HL-60/S4 treated with retinoic acid at 250 ng/mL for 4 days and 3 days (cell line): ENCODE results near the gene SLFNL1.

ENCODE experiments used
- in situ Hi-C: fragments of 300-500 bp; cut with MboI; formaldehyde crosslinking; loops from 2 replicates; pipeline ENCODE4 v1.7.0; 2022; ENCODE audit warnings: low sequenced_read_pairs

The SLFNL1 gene

DNA sequence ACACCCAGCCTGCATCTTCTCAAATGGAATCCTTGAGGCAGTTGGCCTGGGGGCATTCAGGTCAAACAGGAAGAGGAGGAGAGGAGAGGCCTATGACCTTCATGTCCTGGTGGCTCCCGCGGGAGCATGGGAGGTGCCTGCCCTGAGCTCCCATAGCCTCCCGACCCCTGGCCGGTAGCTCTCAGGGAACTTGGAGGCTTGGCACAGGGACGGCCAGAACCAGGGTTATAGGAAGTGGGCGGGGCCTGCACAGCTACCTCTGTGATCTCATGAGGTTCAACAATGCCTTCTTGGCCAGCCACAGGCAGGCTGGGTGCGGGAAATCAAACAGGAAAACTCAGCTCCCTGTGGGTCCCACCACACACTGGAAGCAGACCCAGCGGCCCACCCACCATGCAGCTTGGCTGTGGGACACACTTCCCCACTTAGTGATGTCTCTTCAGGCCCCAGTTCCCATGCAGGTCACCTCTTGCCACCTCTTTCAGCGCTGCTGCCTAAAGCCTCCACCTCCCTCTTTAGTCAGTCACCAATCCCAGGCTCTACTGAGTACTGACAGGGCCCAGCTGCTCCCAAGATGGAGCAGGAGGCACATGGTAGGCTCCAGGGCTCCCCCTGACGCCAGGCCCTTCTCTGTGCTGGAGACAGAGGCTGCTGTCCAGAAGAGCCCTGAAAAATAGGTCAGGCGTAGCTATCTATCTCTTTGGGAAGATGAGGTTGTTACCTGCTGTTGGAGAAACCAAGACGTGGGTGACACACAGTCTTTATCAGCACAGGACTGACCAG is at the start of gene SLFNL1:
SLFNL1 (minus strand) TSS at position 200 of the 783 bp plus-strand sequence. CDS start 1,065 bp downstream, outside the sequence.
- in situ Hi-C loops = no loop called here

DNA sequence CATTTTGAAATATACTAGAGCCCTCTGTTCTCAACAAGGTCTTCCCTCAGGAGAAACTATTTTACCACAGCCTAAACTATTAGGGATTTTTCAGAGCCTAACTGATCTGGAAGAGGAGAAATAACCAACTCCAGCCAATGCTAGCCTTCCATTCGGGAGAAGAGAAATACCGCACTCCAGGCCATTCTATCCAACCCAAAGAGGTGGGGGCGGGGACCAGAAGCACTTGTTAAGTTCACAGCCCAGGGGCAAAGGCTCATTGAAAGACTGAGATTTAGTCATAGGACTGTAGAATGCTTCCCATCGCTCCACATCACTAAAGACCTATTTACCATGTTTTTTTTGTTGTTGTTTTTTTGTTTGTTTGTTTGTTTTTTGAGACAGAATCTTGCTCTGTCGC is 35.4 kb upstream of the SLFNL1 start:
- in situ Hi-C loops = no loop called here

DNA sequence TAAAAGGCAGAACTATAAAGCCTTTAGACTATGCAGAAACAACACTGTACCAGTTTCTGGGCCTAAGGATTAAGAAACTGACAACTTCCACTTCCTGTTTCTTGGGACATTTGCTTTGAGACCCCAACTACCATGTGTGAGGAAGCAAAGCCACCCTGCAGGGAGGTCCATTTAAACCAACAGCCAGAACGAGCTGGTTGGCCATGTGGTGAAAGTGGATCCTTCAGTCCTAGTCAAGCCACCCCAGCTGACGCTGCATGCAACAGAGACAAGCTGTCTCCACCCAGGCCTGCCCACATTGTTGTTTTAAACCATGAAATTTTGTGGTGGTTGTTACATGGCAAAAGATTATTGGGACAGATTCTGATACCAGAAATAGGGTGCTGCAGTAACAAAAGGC is 31.8 kb upstream of the SLFNL1 start:
- in situ Hi-C loops = no loop called here

- in situ Hi-C loops = no loop called here
These were observed 29.5 kb upstream of the SLFNL1 start for GRCh38 chr1:41051022-41051421.

DNA sequence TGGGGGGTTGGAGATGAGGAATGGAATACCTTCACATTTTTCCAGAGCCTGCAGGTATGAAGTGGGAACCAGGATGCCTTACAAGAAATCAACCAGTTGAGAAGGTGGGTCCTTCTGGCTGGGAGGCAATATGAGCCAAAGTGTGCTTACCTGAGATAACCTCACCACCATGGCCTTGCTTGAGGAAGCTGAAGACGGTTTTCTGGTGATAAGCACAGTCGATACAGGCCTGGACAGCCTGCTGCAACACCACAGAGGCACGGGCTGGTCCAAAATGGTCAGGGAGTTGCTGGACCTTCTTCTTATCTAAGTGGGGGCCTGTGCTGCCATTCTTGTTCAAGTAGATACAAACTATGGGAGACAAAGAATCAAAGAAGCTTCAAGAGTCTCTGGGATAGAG is 27.0 kb upstream of the SLFNL1 start:
- in situ Hi-C loops = no loop called here

GRCh38 chr1:41046347-41046775 is 24.8 kb upstream of the SLFNL1 start:
- in situ Hi-C loops = no loop called here

GRCh38 chr1:41045740-41046139 is 24.2 kb upstream of the SLFNL1 start:
- in situ Hi-C loops = no loop called here

- in situ Hi-C loops = no loop called here
These were observed 22.7 kb upstream of the SLFNL1 start for GRCh38 chr1:41044187-41044586.

DNA sequence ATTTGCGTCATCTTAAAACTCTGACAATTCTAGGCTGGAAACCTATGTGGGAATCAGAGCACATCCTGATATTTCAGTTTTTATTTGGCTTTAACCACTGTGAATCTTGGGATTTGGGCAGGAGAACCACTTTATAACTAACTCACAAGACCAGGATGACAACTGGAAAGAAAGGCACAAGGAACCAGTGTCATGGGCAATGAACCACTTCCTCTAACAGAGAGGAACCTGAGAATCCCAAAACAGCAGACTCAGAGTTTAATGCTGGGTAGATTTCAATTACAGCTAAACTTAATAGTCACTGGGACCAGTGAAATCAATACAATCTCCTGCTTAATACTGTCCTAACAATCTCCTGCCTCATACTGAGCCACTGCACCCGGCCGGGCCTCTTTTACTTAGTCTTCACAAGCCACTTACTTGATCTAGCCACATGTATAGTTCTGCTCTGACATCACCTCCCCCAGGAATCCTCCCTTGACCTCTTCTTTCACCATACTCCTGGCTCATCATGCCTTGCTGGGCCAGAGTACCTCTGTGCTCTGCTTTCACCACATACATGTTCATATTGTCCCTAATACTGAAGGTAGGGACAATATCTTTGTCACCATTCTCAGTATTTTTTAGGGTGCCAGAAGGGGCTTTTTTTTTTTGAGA is 20.2 kb upstream of the SLFNL1 start:
- in situ Hi-C loops = no loop called here

GRCh38 chr1:41038110-41038509 is 16.6 kb upstream of the SLFNL1 start:
- in situ Hi-C loops = no loop called here

GRCh38 chr1:41037116-41037903 is 15.8 kb upstream of the SLFNL1 start:
- in situ Hi-C loops = no loop called here

DNA sequence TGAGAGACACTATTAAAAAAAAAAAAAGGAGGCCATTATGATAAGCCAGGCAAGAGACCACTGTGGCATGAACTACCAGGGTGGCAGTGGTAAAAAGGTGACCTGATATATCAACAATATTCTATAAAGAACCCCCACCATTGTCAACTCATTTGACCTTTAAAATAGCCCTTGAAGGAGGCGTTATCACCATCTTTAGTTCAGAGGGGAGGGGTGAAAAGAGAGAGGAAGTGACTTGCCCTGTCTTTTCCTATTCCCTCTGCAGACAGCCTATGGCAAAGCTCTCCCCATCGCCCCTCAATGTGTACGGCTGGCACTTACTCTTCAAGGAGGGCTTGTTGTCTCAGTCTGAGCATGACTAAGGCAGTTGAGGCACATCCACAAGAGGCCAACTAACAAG is 11.7 kb upstream of the SLFNL1 start:
- in situ Hi-C loops = no loop called here

GRCh38 chr1:41032147-41032546 is 10.6 kb upstream of the SLFNL1 start:
- in situ Hi-C loops = no loop called here

GRCh38 chr1:41030872-41031616 is 9.5 kb upstream of the SLFNL1 start:
- in situ Hi-C loops = no loop called here

- in situ Hi-C loops = no loop called here
These were observed 6.6 kb upstream of the SLFNL1 start for GRCh38 chr1:41028034-41028642.

DNA sequence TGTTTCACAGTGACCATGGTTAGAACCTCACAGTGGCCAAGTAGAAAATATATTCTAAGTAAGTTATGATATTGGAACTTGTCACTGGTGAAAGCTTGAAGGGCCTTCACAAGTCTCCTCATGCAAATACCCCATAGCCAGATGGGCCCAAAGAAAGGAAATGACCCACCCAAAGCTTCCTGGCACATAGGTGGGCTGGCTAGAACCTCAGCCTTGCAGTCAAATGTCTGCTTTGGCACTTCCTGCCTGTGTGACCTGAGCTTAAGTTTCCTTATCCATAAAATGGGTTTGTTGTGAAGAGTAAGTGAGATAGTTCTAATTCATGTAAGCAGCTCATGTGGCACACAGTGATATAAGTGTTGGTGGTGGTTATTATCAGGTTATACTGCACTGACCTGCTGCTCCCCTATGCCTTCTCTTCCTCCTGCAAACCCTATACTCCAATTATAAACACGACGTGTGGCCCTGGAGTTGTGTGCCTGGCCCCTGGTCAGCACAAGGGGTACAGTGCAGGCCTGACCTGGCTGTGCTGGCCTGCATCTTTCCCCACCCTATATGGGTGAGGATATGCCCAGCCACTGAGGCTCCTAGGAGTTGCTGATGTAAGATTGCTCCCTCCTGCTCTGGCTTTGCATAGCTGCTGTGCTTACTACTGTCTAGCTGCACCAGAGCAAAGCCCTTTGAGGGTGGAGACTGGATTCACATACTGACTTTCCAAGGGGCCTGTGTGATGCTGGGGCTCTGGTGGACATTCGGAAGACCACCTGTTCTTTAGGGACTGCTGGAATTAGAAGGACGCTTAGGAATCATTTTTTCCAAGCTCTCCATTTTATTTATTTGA is 4.7 kb upstream of the SLFNL1 start:
- in situ Hi-C loops = no loop called here

DNA sequence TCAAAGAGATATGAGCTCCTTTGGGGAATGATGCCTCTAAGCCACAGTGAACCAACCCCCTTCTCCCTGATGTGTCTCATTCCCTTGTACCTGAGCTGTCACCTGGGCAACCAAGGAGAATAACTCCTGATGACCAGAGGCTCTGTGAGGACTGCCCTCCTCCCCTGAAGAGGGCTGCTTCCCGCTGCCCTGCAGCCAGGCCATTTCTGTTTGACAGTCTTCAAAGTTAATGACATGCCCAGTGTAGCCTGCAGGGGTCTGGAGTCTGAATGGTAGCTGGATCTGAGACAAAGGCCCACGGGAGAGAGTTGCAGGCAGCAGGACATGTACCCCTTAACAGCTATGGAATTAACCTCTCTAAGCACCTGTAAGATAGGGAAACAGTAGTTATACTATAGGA is 3.4 kb upstream of the SLFNL1 start:
- in situ Hi-C loops = no loop called here

DNA sequence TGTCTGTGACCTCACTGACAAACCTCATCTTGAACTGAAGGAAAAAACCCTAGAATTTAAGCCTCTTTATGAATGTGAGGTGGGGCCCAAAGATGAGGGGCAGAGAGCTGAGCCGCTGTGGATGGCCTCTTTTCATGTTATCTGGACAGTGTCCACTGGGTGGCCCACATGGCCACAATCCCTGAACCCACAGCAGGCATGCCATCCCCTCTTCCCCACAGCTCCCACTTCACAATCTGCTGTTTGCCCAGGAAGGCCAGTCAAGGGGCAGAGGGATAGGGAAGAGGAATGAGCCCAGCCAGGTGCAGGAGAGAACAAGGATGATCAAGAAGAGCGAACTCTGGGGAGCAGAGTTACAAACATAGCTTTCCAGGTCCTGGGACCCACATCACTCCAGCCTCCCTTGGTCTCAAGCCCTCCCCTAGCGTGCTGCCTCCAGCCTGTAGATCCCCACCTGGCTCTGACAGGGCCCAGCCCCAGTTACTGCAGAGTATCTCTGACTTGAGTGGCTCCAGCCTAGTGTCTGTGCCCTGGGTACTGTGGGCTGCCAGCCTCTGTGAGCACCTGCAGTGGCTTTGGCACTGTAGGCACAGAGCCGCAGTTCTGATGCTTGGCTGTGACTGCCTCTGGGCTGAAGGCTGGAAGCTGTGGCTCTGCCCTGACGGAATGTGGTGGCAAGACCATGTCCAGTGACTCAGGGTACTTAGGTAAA is 1.9 kb upstream of the SLFNL1 start:
- in situ Hi-C loops = no loop called here

DNA sequence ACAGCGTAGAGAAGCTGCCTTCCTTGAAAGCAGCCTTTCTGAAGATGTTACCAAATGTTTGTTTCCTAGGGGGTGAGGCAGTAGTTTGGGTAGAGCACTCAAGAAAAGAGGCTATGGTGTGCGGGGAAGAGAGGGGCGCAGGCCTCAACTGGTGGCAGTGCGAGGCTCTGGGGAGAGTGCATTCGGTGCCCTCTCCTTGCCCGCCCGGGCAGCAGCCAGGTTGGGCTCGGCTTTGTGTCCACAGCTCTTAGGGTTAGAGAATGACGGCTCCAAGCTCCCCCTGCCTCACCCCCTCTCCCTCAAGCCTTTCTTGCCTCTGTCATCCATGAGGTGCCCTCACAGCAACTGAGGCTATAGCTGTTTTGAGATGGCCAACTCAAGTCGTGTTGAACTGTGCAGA is 899 bp upstream of the SLFNL1 start:
- in situ Hi-C loops = no loop called here
